Neural crest cell (in vitro differentiated cells): ENCODE measurements around the gene DTWD1. TPM values are rescaled to one million over a fixed set of nuclear protein-coding genes. Genes with fewer than 3 reads are reported as not detected.
"Not testable (repeated sequence)": the region's sequence is repeated elsewhere in the genome, so short reads cannot be mapped to it uniquely, and the experiment has no call there.

Source experiments
- DNase-seq: peaks from one replicate; pipeline ENCODE4 v3.0.0; 2021; ENCODE audit warnings: low read depth, mixed read lengths, low spot score
- H3K27ac Mint-ChIP-seq: one replicate; pipeline ENCODE4 v1.8.0; 2021; ENCODE audit warnings: mild to moderate bottlenecking, mixed read lengths; ENCODE audit not compliant: unreplicated experiment
- H3K27me3 Mint-ChIP-seq: 2 replicates; pipeline ENCODE4 v1.8.0; 2021; ENCODE audit warnings: low read depth, mild to moderate bottlenecking, mixed read lengths
- H3K36me3 Mint-ChIP-seq: 2 replicates; pipeline ENCODE4 v1.8.0; 2021; ENCODE audit warnings: low read depth, mild to moderate bottlenecking, mixed read lengths
- H3K4me1 Mint-ChIP-seq: 2 replicates; pipeline ENCODE4 v1.8.0; 2021; ENCODE audit warnings: mixed read lengths
- H3K4me3 Mint-ChIP-seq: one replicate; pipeline ENCODE4 v1.8.0; 2021; ENCODE audit warnings: mild to moderate bottlenecking, mixed read lengths
- H3K9me3 Mint-ChIP-seq: 2 replicates; pipeline ENCODE4 v1.8.0; 2021; ENCODE audit warnings: mixed read lengths
- total RNA-seq: library from RNA; stranded (reverse); gene quantifications from 2 replicates; pipeline ENCODE4 v1.2.1, GENCODE V29; 2021
- TF ChIP-seq, protein P1 (sequence below): fragments of 200-600 bp; sonication (generic); conservative IDR thresholded peaks from 2 replicates; pipeline ENCODE4 v1.5.0; 2021; ENCODE audit warnings: antibody characterized with exemption, mild to moderate bottlenecking

DTWD1 gene
- total RNA-seq, 1 donor from 2014 or later, result 27.8 TPM

DNA sequence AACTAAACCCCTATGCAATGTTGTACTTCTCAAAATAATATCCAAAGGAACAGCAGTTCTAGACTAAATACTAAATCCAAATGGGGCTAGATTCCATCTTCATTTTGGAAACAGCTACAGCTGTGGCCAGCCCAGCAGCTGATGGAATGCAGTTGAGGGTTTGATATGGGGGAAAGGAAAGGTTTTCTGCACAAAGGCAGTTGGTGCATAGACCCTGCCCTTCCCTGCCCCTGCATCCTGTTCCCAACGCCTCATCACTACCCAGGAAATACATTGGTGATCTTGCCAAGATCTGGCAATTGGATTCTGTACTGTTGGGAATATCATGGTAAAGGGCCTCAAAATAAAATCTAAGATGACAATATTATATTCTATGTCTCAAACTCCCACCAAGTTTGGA is 43.9 kb downstream of the DTWD1 start:
- TF ChIP-seq, protein P1, sequence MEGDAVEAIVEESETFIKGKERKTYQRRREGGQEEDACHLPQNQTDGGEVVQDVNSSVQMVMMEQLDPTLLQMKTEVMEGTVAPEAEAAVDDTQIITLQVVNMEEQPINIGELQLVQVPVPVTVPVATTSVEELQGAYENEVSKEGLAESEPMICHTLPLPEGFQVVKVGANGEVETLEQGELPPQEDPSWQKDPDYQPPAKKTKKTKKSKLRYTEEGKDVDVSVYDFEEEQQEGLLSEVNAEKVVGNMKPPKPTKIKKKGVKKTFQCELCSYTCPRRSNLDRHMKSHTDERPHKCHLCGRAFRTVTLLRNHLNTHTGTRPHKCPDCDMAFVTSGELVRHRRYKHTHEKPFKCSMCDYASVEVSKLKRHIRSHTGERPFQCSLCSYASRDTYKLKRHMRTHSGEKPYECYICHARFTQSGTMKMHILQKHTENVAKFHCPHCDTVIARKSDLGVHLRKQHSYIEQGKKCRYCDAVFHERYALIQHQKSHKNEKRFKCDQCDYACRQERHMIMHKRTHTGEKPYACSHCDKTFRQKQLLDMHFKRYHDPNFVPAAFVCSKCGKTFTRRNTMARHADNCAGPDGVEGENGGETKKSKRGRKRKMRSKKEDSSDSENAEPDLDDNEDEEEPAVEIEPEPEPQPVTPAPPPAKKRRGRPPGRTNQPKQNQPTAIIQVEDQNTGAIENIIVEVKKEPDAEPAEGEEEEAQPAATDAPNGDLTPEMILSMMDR, result no peak
- Mint-ChIP-seq H3K27ac (no peak overlapping the region), H3K4me3 (no peak overlapping the region), H3K36me3 (no peaks in the 10 kb centered on the region), H3K4me1 (peaks cover under 1% of the 10 kb centered on the region), H3K27me3 (no peaks in the 10 kb centered on the region), H3K9me3 (no peaks in the 10 kb centered on the region)
- DNase-seq, result no peak

DNA sequence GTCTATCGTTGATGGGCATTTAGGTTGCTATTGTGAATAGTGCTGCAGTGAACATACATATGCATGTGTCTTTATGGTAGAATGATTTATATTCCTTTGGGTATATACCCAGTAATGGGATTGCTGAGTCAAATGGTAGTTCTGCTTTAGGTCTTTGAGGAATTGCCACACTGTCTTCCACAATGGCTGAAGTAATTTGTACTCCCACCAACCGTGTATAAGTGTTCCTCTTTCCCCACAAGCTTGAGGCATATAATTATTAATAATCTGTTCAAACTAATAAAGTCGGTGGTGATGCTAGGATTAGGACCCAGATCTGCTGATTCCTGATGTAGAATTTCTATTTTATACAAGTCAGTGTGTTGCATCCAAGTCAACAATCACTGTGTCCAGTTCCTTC is 45.6 kb downstream of the DTWD1 start:
- not testable (repeated sequence) for H3K27ac Mint-ChIP-seq, H3K9me3 Mint-ChIP-seq, H3K36me3 Mint-ChIP-seq, DNase-seq, H3K4me3 Mint-ChIP-seq, H3K27me3 Mint-ChIP-seq
- peaks cover 10% of the 10 kb centered on the region for H3K4me1 Mint-ChIP-seq

DNA sequence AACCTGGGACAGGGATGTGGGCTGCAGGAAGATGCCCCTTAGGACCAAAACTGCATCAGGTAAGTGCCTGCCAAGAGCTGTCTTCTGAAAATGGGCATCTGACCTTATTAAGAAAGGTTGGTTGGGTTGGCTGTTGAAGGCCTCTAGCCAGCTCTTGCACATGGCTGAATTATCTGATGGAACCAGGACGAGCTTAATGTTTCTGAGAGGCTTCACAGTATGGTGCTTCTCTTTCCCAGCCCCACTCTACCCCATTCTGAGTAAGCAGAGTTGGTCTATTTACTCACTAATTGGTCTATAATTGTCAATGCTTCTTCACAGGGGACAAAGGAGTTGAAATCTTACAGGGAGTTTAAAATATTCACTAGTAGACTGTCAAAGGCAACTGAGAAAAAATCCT is 48.4 kb downstream of the DTWD1 start:
- no peaks in the 10 kb centered on the region for H3K36me3 Mint-ChIP-seq
- peaks cover 10% of the 10 kb centered on the region for H3K4me1 Mint-ChIP-seq
- H3K27me3 Mint-ChIP-seq, result no peaks in the 10 kb centered on the region
- H3K27ac Mint-ChIP-seq, result no peak overlapping the region
- H3K9me3 Mint-ChIP-seq, result no peaks in the 10 kb centered on the region
- no peak for DNase-seq
- no peak overlapping the region for H3K4me3 Mint-ChIP-seq
- TF ChIP-seq, protein P1, result no peak

DNA sequence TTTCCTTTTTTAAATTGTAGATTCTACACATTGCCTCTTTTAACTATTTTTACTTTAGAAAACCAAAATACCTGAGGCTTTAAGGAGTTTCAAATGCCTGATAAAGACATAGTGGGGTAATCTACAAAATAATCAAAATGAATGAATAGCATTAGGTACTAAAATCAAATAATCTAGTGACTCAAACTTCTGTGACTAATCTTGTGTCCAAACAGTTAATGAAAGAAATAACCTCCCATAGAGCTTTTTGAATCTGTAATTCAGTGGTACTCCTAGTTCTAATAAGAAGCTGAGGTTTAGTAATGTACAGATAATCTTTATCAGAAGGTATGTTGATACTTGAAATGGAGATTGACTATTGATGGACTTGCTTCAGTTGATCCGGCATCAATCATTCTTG is 53.0 kb downstream of the DTWD1 start:
- H3K36me3 Mint-ChIP-seq, result no peaks in the 10 kb centered on the region
- TF ChIP-seq, protein P1, result no peak
- no peak overlapping the region for H3K4me3 Mint-ChIP-seq

DNA sequence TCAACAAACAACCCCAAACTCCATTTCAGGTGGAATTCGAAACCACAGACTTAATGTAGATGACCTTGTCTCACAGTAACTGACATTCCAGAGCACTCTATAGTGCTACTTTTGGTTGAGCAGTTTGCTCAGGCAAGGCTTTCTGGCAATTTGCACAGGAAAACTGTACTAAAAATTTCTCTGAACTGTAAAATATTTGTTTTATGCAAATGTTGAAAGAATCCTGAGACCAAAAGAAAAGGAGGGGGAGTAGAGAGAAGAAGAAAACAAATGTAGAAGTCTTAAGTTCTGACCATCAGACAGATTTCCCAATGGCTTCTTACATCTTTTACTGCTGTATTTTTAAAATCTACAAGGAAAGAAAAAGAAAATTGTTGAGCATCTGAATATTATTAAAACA is 53.5 kb downstream of the DTWD1 start:
- DNase-seq, result no peak
- Mint-ChIP-seq H3K9me3 (no peaks in the 10 kb centered on the region), H3K27me3 (no peaks in the 10 kb centered on the region), H3K4me3 (no peak overlapping the region), H3K36me3 (no peaks in the 10 kb centered on the region), H3K4me1 (peaks cover 10% of the 10 kb centered on the region), H3K27ac (no peak overlapping the region)
- TF ChIP-seq, protein P1, result no peak

More for the DNA sequence above, 53.0 kb downstream of the DTWD1 start:
- DNase-seq, result no peak
- H3K27me3 Mint-ChIP-seq, result no peaks in the 10 kb centered on the region
- H3K9me3 Mint-ChIP-seq, result no peaks in the 10 kb centered on the region
- no peak overlapping the region for H3K27ac Mint-ChIP-seq
- peaks cover 10% of the 10 kb centered on the region for H3K4me1 Mint-ChIP-seq

DNA sequence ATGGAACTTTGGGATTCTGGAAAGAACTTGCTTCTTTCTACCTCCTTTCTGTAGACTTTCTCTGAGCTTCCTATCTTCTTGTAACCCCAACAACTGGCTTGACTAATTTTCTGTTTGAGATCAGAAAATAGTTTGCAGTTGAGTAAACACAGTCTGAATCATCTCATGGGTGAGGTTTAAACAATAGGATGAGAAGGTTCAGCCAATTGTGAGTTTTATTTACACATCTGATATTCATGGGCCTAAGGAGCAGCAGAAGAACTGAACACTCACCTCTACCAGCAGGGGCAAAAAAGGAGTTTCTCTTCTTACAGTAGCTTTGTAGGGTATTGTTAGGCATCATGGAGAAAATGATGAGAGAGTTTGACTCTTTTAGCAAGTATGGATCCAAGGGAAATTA is 54.2 kb downstream of the DTWD1 start:
- no peaks in the 10 kb centered on the region for H3K36me3 Mint-ChIP-seq
- TF ChIP-seq, protein P1, result no peak
- no peak overlapping the region for H3K27ac Mint-ChIP-seq
- peaks cover 7% of the 10 kb centered on the region for H3K4me1 Mint-ChIP-seq
- H3K9me3 Mint-ChIP-seq, result no peaks in the 10 kb centered on the region
- H3K27me3 Mint-ChIP-seq, result no peaks in the 10 kb centered on the region
- no peak overlapping the region for H3K4me3 Mint-ChIP-seq
- DNase-seq, result no peak
